Astrocyte (in vitro differentiated cells and primary cell): ENCODE results near the gene SEMA3F. TPM values are rescaled to one million over a fixed set of nuclear protein-coding genes. Genes with fewer than 3 reads are reported as not detected.

Experiments
- DNase-seq: peaks from one replicate; pipeline ENCODE4 v3.0.0-alpha.2; 2010; ENCODE audit warnings: low read depth
- FAIRE-seq: peaks from 2 replicates; lab custom pipeline; 2011; peaks lifted over from hg19 to GRCh38; lab: Jason Lieb, UNC
- H2AFZ ChIP-seq: 2 replicates; pipeline ENCODE4 v1.6.0; 2012; ENCODE audit warnings: low read depth, low read length, inconsistent platforms
- H3K27ac ChIP-seq: 2 replicates; pipeline ENCODE4 v1.5.1; 2011; ENCODE audit warnings: low read depth, low read length, inconsistent platforms
- H3K27me3 ChIP-seq: 2 replicates; pipeline ENCODE4 v1.6.0; 2011; ENCODE audit warnings: low read length, inconsistent platforms; ENCODE audit not compliant: insufficient read depth
- H3K36me3 ChIP-seq: 2 replicates; pipeline ENCODE4 v1.5.1; 2011; ENCODE audit warnings: low read length, inconsistent platforms; ENCODE audit not compliant: insufficient read depth
- H3K4me1 ChIP-seq: 2 replicates; pipeline ENCODE4 v1.5.1; 2011; ENCODE audit warnings: low read length, inconsistent platforms; ENCODE audit not compliant: insufficient read depth
- H3K4me2 ChIP-seq: 2 replicates; pipeline ENCODE4 v1.6.0; 2012; ENCODE audit warnings: low read length, inconsistent platforms
- H3K4me3 ChIP-seq: 2 replicates; pipeline ENCODE4 v1.5.1; 2011; ENCODE audit warnings: low read depth, mild to moderate bottlenecking, low read length, inconsistent platforms; ENCODE audit not compliant: insufficient read depth
- H3K79me2 ChIP-seq: 2 replicates; pipeline ENCODE4 v1.6.0; 2012; ENCODE audit warnings: mild to moderate bottlenecking, low read length, inconsistent platforms; ENCODE audit not compliant: insufficient read depth
- H3K9ac ChIP-seq: 2 replicates; pipeline ENCODE4 v1.6.0; 2012; ENCODE audit warnings: mild to moderate bottlenecking, low read length, inconsistent platforms
- H3K9me3 ChIP-seq: 2 replicates; pipeline ENCODE4 v1.5.1; 2012; ENCODE audit warnings: low read depth, mild to moderate bottlenecking, low read length, inconsistent platforms; ENCODE audit not compliant: insufficient read depth
- H4K20me1 ChIP-seq: 2 replicates; pipeline ENCODE4 v1.6.0; 2012; ENCODE audit warnings: low read length, inconsistent platforms; ENCODE audit not compliant: insufficient read depth
- H3K27ac Mint-ChIP-seq: one replicate; pipeline ENCODE4 v1.8.0; 2021; ENCODE audit warnings: mild to moderate bottlenecking, mixed read lengths; ENCODE audit not compliant: unreplicated experiment
- H3K27me3 Mint-ChIP-seq: one replicate; pipeline ENCODE4 v1.8.0; 2021; ENCODE audit warnings: low read depth, mixed read lengths; ENCODE audit not compliant: unreplicated experiment
- H3K36me3 Mint-ChIP-seq: one replicate; pipeline ENCODE4 v1.8.0; 2021; ENCODE audit warnings: low read depth, mixed read lengths; ENCODE audit not compliant: unreplicated experiment
- H3K4me1 Mint-ChIP-seq: one replicate; pipeline ENCODE4 v1.8.0; 2021; ENCODE audit warnings: low read depth, mixed read lengths; ENCODE audit not compliant: unreplicated experiment
- H3K4me3 Mint-ChIP-seq: one replicate; pipeline ENCODE4 v1.8.0; 2021; ENCODE audit warnings: mild to moderate bottlenecking, moderate library complexity, mixed read lengths; ENCODE audit not compliant: unreplicated experiment
- H3K9me3 Mint-ChIP-seq: one replicate; pipeline ENCODE4 v1.8.0; 2021; ENCODE audit warnings: mild to moderate bottlenecking, mixed read lengths; ENCODE audit not compliant: unreplicated experiment
- EZH2 ChIP-seq: IDR thresholded peaks from 2 replicates; pipeline ENCODE4 v1.6.1; 2012; ENCODE audit warnings: mild to moderate bottlenecking, low read length, inconsistent platforms; ENCODE audit not compliant: insufficient read depth
- total RNA-seq: library from RNA; stranded (reverse); gene quantifications from 2 replicates; pipeline ENCODE4 v1.2.1, GENCODE V29; 2021
- TF ChIP-seq, protein P1 (sequence below): IDR thresholded peaks from 2 replicates; pipeline ENCODE4 v1.5.1; 2011; ENCODE audit warnings: low read depth, mild to moderate bottlenecking, inconsistent platforms, low read length, moderate library complexity; ENCODE audit not compliant: insufficient read depth

The SEMA3F gene
- total RNA-seq, 1 donor from 2014 or later, result 6.6 TPM

DNA sequence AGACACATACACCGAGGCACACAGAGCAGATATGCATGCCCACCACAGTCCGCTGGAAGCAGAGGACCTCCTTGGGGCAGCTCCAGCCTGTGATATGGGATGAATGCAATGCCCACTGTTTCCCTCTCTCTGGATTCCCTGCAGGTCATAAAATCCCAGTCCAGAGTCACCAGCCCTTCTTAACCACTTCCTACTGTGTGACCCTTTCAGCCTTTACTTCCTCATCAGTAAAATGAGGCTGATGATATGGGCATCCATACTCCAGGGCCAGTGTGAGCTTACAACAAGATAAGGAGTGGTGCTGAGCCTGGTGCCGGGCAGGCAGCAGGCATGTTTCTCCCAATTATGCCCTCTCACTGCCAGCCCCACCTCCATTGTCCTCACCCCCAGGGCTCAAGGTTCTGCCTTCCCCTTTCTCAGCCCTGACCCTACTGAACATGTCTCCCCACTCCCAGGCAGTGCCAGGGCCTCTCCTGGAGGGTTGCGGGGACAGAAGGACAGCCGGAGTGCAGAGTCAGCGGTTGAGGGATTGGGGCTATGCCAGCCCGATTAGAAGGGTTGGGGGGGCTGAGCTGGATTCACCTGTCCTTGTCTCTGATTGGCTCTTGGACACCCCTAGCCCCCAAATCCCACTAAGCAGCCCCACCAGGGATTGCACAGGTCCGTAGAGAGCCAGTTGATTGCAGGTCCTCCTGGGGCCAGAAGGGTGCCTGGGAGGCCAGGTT lies 36.0 kb downstream of the SEMA3F start, which contains the start of gene GNAT1:
Gene GNAT1, plus strand, starts transcription at position 675 of the 725 bp plus-strand sequence. CDS start 116 bp downstream, outside the sequence.
- Histone ChIP-seq H3K4me1 (peaks cover 8% of the 10 kb centered on the region), H3K4me3 (no peak within 1 kb of the TSS), H4K20me1 (no peaks in the 10 kb centered on the region), H3K9me3 (no peaks in the 10 kb centered on the region), H3K27ac (no peak within 1 kb of the TSS), H3K79me2 (no peaks in the 10 kb centered on the region), H3K36me3 (no peaks in the 10 kb centered on the region), H2AFZ (no peak within 1 kb of the TSS), H3K4me2 (no peak within 1 kb of the TSS), H3K27me3 (peaks cover 17% of the 10 kb centered on the region), H3K9ac (no peak within 1 kb of the TSS)
- Mint-ChIP-seq H3K27me3 (peaks cover 22% of the 10 kb centered on the region), H3K4me1 (no peaks in the 10 kb centered on the region), H3K36me3 (no peaks in the 10 kb centered on the region), H3K4me3 (no peak within 1 kb of the TSS), H3K9me3 (no peaks in the 10 kb centered on the region), H3K27ac (no peak within 1 kb of the TSS)
- no peak for DNase-seq
- TF ChIP-seq, protein P1, sequence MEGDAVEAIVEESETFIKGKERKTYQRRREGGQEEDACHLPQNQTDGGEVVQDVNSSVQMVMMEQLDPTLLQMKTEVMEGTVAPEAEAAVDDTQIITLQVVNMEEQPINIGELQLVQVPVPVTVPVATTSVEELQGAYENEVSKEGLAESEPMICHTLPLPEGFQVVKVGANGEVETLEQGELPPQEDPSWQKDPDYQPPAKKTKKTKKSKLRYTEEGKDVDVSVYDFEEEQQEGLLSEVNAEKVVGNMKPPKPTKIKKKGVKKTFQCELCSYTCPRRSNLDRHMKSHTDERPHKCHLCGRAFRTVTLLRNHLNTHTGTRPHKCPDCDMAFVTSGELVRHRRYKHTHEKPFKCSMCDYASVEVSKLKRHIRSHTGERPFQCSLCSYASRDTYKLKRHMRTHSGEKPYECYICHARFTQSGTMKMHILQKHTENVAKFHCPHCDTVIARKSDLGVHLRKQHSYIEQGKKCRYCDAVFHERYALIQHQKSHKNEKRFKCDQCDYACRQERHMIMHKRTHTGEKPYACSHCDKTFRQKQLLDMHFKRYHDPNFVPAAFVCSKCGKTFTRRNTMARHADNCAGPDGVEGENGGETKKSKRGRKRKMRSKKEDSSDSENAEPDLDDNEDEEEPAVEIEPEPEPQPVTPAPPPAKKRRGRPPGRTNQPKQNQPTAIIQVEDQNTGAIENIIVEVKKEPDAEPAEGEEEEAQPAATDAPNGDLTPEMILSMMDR, result no peak
- TF ChIP-seq EZH2, result no peak
- no peak for FAIRE-seq

DNA sequence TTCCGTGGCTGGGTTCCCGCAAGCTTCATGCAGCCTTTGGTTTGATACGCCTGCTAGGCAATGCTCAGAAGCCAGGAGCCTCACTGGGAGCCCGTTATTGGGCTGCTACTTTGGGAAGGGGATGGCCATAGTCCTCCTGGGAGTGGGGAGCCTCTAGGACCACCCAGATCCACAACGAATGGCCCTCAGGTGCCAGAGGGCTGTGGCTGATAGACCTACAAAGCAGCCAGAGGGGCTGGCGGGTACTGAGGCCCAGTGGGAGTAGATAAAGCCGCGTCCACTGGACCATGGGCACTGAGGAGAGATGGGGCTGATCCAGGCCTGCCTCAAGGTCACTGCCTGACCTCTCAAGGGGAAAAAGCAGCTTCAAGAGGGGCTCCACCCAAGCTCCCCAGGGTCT lies 37.0 kb downstream of the SEMA3F start:
- DNase-seq, result no peak
- no peaks in the 10 kb centered on the region for H3K4me1 Mint-ChIP-seq
- Histone ChIP-seq H3K4me1 (peaks cover 8% of the 10 kb centered on the region), H3K27me3 (peaks cover 21% of the 10 kb centered on the region), H3K4me3 (no peak overlapping the region), H3K36me3 (no peaks in the 10 kb centered on the region), H3K4me2 (no peak overlapping the region), H4K20me1 (no peaks in the 10 kb centered on the region), H3K9ac (no peak overlapping the region), H3K27ac (no peak overlapping the region), H3K79me2 (no peaks in the 10 kb centered on the region), H3K9me3 (no peaks in the 10 kb centered on the region), H2AFZ (no peak overlapping the region)
- H3K36me3 Mint-ChIP-seq, result no peaks in the 10 kb centered on the region
- FAIRE-seq, result no peak
- H3K4me3 Mint-ChIP-seq, result no peak overlapping the region
- H3K27ac Mint-ChIP-seq, result no peak overlapping the region
- no peaks in the 10 kb centered on the region for H3K9me3 Mint-ChIP-seq
- peaks cover 29% of the 10 kb centered on the region for H3K27me3 Mint-ChIP-seq
- TF ChIP-seq, protein P1, result no peak
- no peak for TF ChIP-seq EZH2

DNA sequence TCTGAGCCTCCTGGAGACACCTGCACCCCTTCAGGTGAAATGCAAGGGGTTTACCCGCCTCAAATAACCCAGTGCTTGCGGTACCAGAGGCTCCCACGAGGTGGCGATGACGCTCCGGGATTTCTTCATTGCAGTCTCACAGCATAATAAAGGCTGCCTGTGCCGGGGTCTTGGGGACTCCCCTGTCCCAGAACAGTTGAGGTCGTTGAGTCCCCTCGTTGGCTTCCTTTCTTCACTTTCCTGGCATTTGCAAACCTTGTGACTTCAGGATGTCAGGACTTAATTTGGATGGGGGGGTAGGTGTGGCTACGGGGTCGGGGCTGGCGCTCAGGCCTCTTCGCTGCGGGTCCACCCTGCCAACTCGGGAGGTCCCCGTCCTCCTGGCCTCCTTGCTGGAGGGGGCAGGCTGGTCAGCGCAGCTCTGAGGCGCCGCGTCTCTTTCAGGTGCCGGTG lies 37.6 kb downstream of the SEMA3F start:
- no peaks in the 10 kb centered on the region for H3K4me1 Mint-ChIP-seq
- Histone ChIP-seq H3K4me3 (no peak overlapping the region), H3K4me2 (no peak overlapping the region), H3K36me3 (no peaks in the 10 kb centered on the region), H2AFZ (no peak overlapping the region), H3K79me2 (no peaks in the 10 kb centered on the region), H4K20me1 (no peaks in the 10 kb centered on the region), H3K9me3 (no peaks in the 10 kb centered on the region), H3K4me1 (peaks cover 8% of the 10 kb centered on the region), H3K27me3 (peaks cover 21% of the 10 kb centered on the region), H3K27ac (no peak overlapping the region), H3K9ac (no peak overlapping the region)
- H3K27me3 Mint-ChIP-seq, result peaks cover 34% of the 10 kb centered on the region
- FAIRE-seq (no peak), DNase-seq (no peak)
- H3K9me3 Mint-ChIP-seq, result no peaks in the 10 kb centered on the region
- no peak overlapping the region for H3K4me3 Mint-ChIP-seq
- TF ChIP-seq EZH2, result no peak
- TF ChIP-seq, protein P1, result peak; percentile 88
- no peak overlapping the region for H3K27ac Mint-ChIP-seq
- H3K36me3 Mint-ChIP-seq, result no peaks in the 10 kb centered on the region
